NCI-H2196 (cell line): ENCODE results near the gene SLC27A4.

Source experiments
- DNase-seq: peaks from one replicate; lab custom pipeline; 2025; ENCODE audit not compliant: unreplicated experiment; lab: John Stamatoyannopoulos, UW

SLC27A4 gene

GRCh38 chr9:128390150-128390812, 50.0 kb downstream of the SLC27A4 start:
- DNase-seq: no peak

- DNase-seq: no peak
Measured at GRCh38 chr9:128390813-128391711, 50.7 kb downstream of the SLC27A4 start.

GRCh38 chr9:128391956-128392301, 51.6 kb downstream of the SLC27A4 start:
- no peak for DNase-seq

- DNase-seq: no peak
Measured at GRCh38 chr9:128392302-128393144, 52.2 kb downstream of the SLC27A4 start.

GRCh38 chr9:128393145-128393775, 52.9 kb downstream of the SLC27A4 start:
- DNase-seq: no peak

GRCh38 chr9:128393970-128394369, 53.6 kb downstream of the SLC27A4 start:
- no peak for DNase-seq

GRCh38 chr9:128394379-128395168, 54.2 kb downstream of the SLC27A4 start:
- DNase-seq: no peak

GRCh38 chr9:128396970-128397613, 56.8 kb downstream of the SLC27A4 start:
- DNase-seq: no peak

- no peak for DNase-seq
Measured at GRCh38 chr9:128397831-128398230, 57.5 kb downstream of the SLC27A4 start.

- no peak for DNase-seq
Measured at GRCh38 chr9:128399861-128400260, 59.5 kb downstream of the SLC27A4 start.

GRCh38 chr9:128404560-128404959, 64.2 kb downstream of the SLC27A4 start:
- no peak for DNase-seq

- no peak for DNase-seq
Measured at GRCh38 chr9:128405077-128405779, 64.9 kb downstream of the SLC27A4 start.

GRCh38 chr9:128405780-128406171, 65.4 kb downstream of the SLC27A4 start:
- no peak for DNase-seq

- DNase-seq: no peak
Measured at GRCh38 chr9:128406848-128407391, 66.6 kb downstream of the SLC27A4 start.

GRCh38 chr9:128408963-128409431, 68.7 kb downstream of the SLC27A4 start:
- no peak for DNase-seq

GRCh38 chr9:128409450-128409849, 69.1 kb downstream of the SLC27A4 start:
- DNase-seq: no peak

- no peak for DNase-seq
Measured at GRCh38 chr9:128409978-128410377, 69.7 kb downstream of the SLC27A4 start.
